HG03139 (cell line): Measurements from ENCODE around the gene SLIT3.

Source experiments
- ATAC-seq: cut with Tn5 transposase; IDR thresholded peaks from one replicate; pipeline ENCODE4 v1.9.1; 2021; ENCODE audit not compliant: unreplicated experiment

Gene SLIT3

GRCh38 chr5:169085636-169086035 is 215.3 kb downstream of the SLIT3 start:
- no peak for ATAC-seq

- ATAC-seq: no peak
Measured at GRCh38 chr5:169085212-169085611, 215.7 kb downstream of the SLIT3 start.

- ATAC-seq: no peak
Measured at GRCh38 chr5:169084775-169085174, 216.2 kb downstream of the SLIT3 start.

- ATAC-seq: no peak
Measured at GRCh38 chr5:169083394-169084018, 217.4 kb downstream of the SLIT3 start.

- no peak for ATAC-seq
Measured at GRCh38 chr5:169081000-169081724, 219.8 kb downstream of the SLIT3 start.

- no peak for ATAC-seq
Measured at GRCh38 chr5:169080448-169080911, 220.5 kb downstream of the SLIT3 start.

- ATAC-seq: no peak
Measured at GRCh38 chr5:169079697-169080096, 221.2 kb downstream of the SLIT3 start.

GRCh38 chr5:169074839-169075238 is 226.1 kb downstream of the SLIT3 start:
- ATAC-seq: no peak

- no peak for ATAC-seq
Measured at GRCh38 chr5:169072233-169072632, 228.7 kb downstream of the SLIT3 start.

- ATAC-seq: no peak
Measured at GRCh38 chr5:169070413-169070812, 230.5 kb downstream of the SLIT3 start.

GRCh38 chr5:169067751-169068173 is 233.2 kb downstream of the SLIT3 start:
- ATAC-seq: no peak

GRCh38 chr5:169065400-169065799 is 235.5 kb downstream of the SLIT3 start:
- ATAC-seq: no peak

- no peak for ATAC-seq
Measured at GRCh38 chr5:169064093-169064492, 236.8 kb downstream of the SLIT3 start.

- ATAC-seq: no peak
Measured at GRCh38 chr5:169063316-169063953, 237.5 kb downstream of the SLIT3 start.

- no peak for ATAC-seq
Measured at GRCh38 chr5:169062690-169063089, 238.2 kb downstream of the SLIT3 start.

GRCh38 chr5:169054506-169054905 is 246.4 kb downstream of the SLIT3 start:
- no peak for ATAC-seq

GRCh38 chr5:169052207-169052606 is 248.7 kb downstream of the SLIT3 start:
- no peak for ATAC-seq

- no peak for ATAC-seq
Measured at GRCh38 chr5:169051351-169051750, 249.6 kb downstream of the SLIT3 start.

GRCh38 chr5:169050636-169051035 is 250.3 kb downstream of the SLIT3 start:
- no peak for ATAC-seq

GRCh38 chr5:169050146-169050571 is 250.8 kb downstream of the SLIT3 start:
- no peak for ATAC-seq

GRCh38 chr5:169049712-169050111 is 251.2 kb downstream of the SLIT3 start:
- no peak for ATAC-seq
